Measurements from ENCODE around the gene CHSY3.
A peak's percentile ranks its signal among the peaks of the same experiment; 100 is the strongest.

CHSY3 gene

GRCh38 chr5:129902816-129903215 lies 1.4 kb upstream of the CHSY3 start:
- in situ Hi-C loops (cut with MboI; ENCODE audit: low pct_unique_long_range_greater_than_20kb, low sequenced_read_pairs, unreplicated experiment): no loop called here
- no peak for TF ChIP-seq CTCF (IDR thresholded peaks at IDR 0.05; ENCODE audit: extremely low read depth, insufficient read depth, missing control alignments)
- no peak for DNase-seq (ENCODE audit: low spot score)

GRCh38 chr5:129903466-129904101 lies 681 bp upstream of the CHSY3 start:
- no peak for DNase-seq (ENCODE audit: low spot score)
- no peak for TF ChIP-seq CTCF (IDR thresholded peaks at IDR 0.05; ENCODE audit: extremely low read depth, insufficient read depth, missing control alignments)
- in situ Hi-C loops (cut with MboI; ENCODE audit: low pct_unique_long_range_greater_than_20kb, low sequenced_read_pairs, unreplicated experiment): no loop called here

- in situ Hi-C loops (cut with MboI; ENCODE audit: low pct_unique_long_range_greater_than_20kb, low sequenced_read_pairs, unreplicated experiment): no loop called here
These were observed 605 bp downstream of the CHSY3 start for GRCh38 chr5:129904667-129905472.

GRCh38 chr5:129905473-129906176 lies 1.4 kb downstream of the CHSY3 start:
- DNase-seq (ENCODE audit: low spot score): no peak
- in situ Hi-C loops (cut with MboI; ENCODE audit: low pct_unique_long_range_greater_than_20kb, low sequenced_read_pairs, unreplicated experiment): no loop called here
- no peak for TF ChIP-seq CTCF (IDR thresholded peaks at IDR 0.05; ENCODE audit: extremely low read depth, insufficient read depth, missing control alignments)

More at GRCh38 chr5:129904667-129905472, 605 bp downstream of the CHSY3 start:
- peak; percentile 36 for DNase-seq (ENCODE audit: low spot score)
- no peak for TF ChIP-seq CTCF (IDR thresholded peaks at IDR 0.05; ENCODE audit: extremely low read depth, insufficient read depth, missing control alignments)

GRCh38 chr5:129906177-129906887 lies 2.1 kb downstream of the CHSY3 start:
- no peak for TF ChIP-seq CTCF (IDR thresholded peaks at IDR 0.05; ENCODE audit: extremely low read depth, insufficient read depth, missing control alignments)
- no peak for DNase-seq (ENCODE audit: low spot score)
- in situ Hi-C loops (cut with MboI; ENCODE audit: low pct_unique_long_range_greater_than_20kb, low sequenced_read_pairs, unreplicated experiment): no loop called here

GRCh38 chr5:129909225-129909624 lies 5.0 kb downstream of the CHSY3 start:
- no peak for DNase-seq (ENCODE audit: low spot score)
- in situ Hi-C loops (cut with MboI; ENCODE audit: low pct_unique_long_range_greater_than_20kb, low sequenced_read_pairs, unreplicated experiment): no loop called here
- TF ChIP-seq CTCF (IDR thresholded peaks at IDR 0.05; ENCODE audit: extremely low read depth, insufficient read depth, missing control alignments): no peak

All from GM13977 (cell line).